ENCODE results near the gene SLC25A3. TPM values are rescaled to one million over a fixed set of nuclear protein-coding genes. Genes with fewer than 3 reads are reported as not detected.
A peak's percentile ranks its signal among the peaks of the same experiment; 100 is the strongest.
"Not testable (repeated sequence)": the region's sequence is repeated elsewhere in the genome, so short reads cannot be mapped to it uniquely, and the experiment has no call there.

SLC25A3 gene
- 666 TPM for total RNA-seq

DNA sequence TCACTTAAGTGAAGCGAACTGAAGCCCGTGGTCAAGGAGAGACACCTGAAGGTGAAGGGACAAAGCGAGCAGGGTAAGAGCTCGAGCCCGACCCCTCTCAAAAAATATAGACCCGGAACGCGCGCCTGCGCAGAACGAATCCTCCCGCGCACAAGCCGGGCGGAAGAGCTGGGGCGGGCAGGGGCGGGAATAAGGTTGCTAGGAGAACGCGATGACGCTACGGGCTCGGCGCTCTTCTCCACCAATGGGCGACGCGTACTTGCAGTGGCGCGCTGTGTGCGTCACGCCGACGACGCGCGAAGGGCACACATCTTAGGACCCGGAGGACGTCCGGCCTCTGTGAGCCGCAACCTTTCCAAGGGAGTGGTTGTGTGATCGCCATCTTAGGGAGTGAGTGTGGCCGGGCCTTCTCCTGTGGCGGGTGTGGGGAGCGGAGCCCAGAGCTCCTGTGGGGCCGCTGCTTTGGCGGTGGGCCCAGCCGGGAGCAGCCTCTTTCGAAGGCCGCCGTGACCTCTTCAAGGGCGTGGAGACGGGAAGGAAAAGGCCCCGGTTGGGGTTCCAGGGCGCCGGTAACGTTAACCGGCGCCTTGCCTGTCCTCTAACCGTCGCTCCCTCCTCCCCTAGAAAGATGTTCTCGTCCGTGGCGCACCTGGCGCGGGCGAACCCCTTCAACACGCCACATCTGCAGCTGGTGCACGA lies at the start of gene SLC25A3:
Gene SLC25A3 (plus strand): TSS at position 336 of the 699 bp plus-strand sequence. CDS start 293 bp downstream, at position 629.
- Histone ChIP-seq H3K27me3 (ENCODE audit: control insufficient read depth in 3 of 3, insufficient read depth in 3 of 3, low read length in 3 of 3) (no peaks in the 10 kb centered on the region), H3K27ac (ENCODE audit: low read depth, low read length) (peak within 1 kb of the TSS; percentile 98), H3K4me1 (ENCODE audit: control insufficient read depth in 3 of 3, insufficient read depth in 3 of 3, low read length in 3 of 3) (peaks cover 12 to 16% (median 13%) of the 10 kb centered on the region in 3 donors), H3K4me3 (ENCODE audit: low read length in 3 of 3) (peak within 1 kb of the TSS; percentile 92 to 99 (median 98)), H3K9ac (ENCODE audit: low read depth in 1 of 3, low read length in 3 of 3) (peak within 1 kb of the TSS; percentile 99 to 100 (median 100)), H3K36me3 (ENCODE audit: control insufficient read depth in 3 of 3, insufficient read depth in 3 of 3, low read length in 3 of 3) (peaks cover 21 to 25% (median 25%) of the 10 kb centered on the region in 3 donors), H3K9me3 (ENCODE audit: control insufficient read depth in 3 of 3, low read length in 3 of 3) (no peaks in the 10 kb centered on the region)

DNA sequence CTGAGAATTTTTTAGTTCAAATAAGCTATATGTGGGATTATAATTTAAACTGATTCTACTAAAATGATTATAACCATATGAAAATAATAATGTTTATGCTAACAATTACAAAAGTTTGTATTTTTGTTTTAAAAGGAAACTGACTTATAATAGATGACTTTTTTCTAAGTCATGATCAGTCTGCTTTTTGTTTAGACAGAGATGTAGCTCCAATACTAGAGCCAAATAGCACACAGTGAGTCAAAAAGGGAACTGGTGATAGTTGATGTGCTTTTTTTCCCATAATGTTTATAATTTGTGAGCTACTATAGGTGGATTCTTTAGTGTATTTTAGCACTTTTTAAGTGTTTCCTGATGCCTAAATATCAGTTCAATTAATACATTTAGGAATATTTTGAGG lies 49.8 kb upstream of the SLC25A3 start:
- peaks cover 0 to 15% (median 7%) of the 10 kb centered on the region in 3 donors for H3K36me3 ChIP-seq (ENCODE audit: control insufficient read depth in 3 of 3, insufficient read depth in 3 of 3, low read length in 3 of 3)
- H3K9ac ChIP-seq (ENCODE audit: low read depth in 1 of 3, low read length in 3 of 3) = no peak overlapping the region
- H3K9me3 ChIP-seq (ENCODE audit: control insufficient read depth in 3 of 3, low read length in 3 of 3) = no peaks in the 10 kb centered on the region
- H3K27me3 ChIP-seq (ENCODE audit: control insufficient read depth in 3 of 3, insufficient read depth in 3 of 3, low read length in 3 of 3) = no peaks in the 10 kb centered on the region
- H3K4me3 ChIP-seq (ENCODE audit: low read length in 3 of 3) = no peak overlapping the region
- H3K27ac ChIP-seq (ENCODE audit: low read depth, low read length) = no peak overlapping the region
- no peaks in the 10 kb centered on the region for H3K4me1 ChIP-seq (ENCODE audit: control insufficient read depth in 3 of 3, insufficient read depth in 3 of 3, low read length in 3 of 3)

DNA sequence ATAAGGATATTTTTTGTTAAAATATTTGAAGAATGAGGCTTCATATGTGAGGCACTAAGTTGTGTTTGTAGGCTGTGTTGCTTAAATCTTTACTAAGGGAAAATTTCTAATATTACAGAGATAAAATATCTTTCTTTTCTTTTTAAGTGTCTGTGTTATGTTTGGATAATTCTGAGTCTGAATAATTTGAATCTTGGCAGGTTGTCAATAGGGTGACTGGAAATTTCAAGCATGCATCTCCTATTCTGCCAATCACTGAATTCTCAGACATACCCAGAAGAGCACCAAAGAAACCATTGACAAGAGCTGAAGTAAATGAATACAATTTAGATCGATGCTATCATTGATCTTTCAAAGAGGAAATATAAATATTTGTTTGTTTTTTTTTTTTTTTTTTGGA lies 48.7 kb upstream of the SLC25A3 start:
- Histone ChIP-seq H3K4me1 (ENCODE audit: control insufficient read depth in 3 of 3, insufficient read depth in 3 of 3, low read length in 3 of 3) (no peaks in the 10 kb centered on the region), H3K4me3 (ENCODE audit: low read length in 3 of 3) (no peak overlapping the region), H3K9me3 (ENCODE audit: control insufficient read depth in 3 of 3, low read length in 3 of 3) (no peaks in the 10 kb centered on the region), H3K36me3 (ENCODE audit: control insufficient read depth in 3 of 3, insufficient read depth in 3 of 3, low read length in 3 of 3) (peaks cover 0 to 15% (median 8%) of the 10 kb centered on the region in 3 donors), H3K27ac (ENCODE audit: low read depth, low read length) (no peak overlapping the region), H3K27me3 (ENCODE audit: control insufficient read depth in 3 of 3, insufficient read depth in 3 of 3, low read length in 3 of 3) (no peaks in the 10 kb centered on the region), H3K9ac (ENCODE audit: low read depth in 1 of 3, low read length in 3 of 3) (no peak overlapping the region)

DNA sequence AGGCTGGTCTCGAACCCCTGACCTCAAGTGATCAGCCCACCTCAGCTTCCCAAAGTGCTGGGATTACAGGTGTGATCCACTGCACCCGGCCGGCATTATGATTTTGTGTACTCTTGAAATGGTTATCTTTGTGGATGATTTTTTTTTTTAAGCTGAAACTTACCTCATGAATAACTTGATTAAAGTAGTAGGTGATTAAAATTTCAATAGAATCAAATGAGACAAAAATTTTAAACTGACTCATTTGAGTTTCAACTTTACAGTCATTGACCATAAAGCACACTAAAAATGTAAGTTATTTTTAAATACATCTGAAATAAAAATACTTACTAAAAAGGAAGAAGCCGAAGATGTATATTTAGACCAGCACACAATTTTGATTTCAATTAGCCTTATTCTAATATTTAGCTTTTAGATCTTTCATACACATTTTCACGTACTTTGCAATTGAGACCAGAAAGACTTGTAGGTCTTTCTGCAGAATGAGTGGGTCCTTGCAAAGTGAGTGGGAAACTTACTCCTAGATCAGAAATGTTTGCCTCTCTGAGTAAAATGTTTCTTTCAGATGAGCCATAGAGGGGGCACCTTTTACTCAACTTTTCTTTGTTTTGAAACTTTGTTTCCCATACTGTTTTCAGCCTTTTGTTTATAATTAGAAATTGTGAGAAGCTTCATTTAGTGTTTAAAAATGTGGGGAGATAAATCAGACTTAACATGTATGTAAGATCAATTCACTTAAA lies 43.9 kb upstream of the SLC25A3 start:
- H3K27me3 ChIP-seq (ENCODE audit: control insufficient read depth in 3 of 3, insufficient read depth in 3 of 3, low read length in 3 of 3) = no peaks in the 10 kb centered on the region
- peaks cover 0 to 19% (median 13%) of the 10 kb centered on the region in 3 donors for H3K36me3 ChIP-seq (ENCODE audit: control insufficient read depth in 3 of 3, insufficient read depth in 3 of 3, low read length in 3 of 3)
- no peaks in the 10 kb centered on the region for H3K4me1 ChIP-seq (ENCODE audit: control insufficient read depth in 3 of 3, insufficient read depth in 3 of 3, low read length in 3 of 3)

DNA sequence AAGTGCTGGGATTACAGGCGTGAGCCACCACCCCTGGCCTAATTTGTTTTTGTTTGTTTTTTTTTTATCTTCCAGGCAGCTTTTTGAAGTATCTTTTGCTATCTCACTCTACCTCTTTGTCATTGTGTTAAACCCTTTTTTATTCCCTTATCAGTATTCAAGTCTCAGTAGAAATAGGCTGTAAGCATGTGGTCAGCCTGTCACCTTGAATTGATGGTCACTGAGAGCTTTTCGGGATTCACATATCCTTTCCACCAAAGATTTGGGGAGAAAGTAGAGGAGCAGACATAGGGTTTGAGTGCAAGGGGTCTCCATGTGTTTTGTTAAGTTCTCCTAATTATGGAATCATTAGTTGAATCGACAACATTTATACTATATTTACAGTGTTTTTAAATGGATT lies 41.7 kb upstream of the SLC25A3 start:
- no peak overlapping the region for H3K27ac ChIP-seq (ENCODE audit: low read depth, low read length)
- no peaks in the 10 kb centered on the region for H3K9me3 ChIP-seq (ENCODE audit: control insufficient read depth in 3 of 3, low read length in 3 of 3)
- no peaks in the 10 kb centered on the region for H3K27me3 ChIP-seq (ENCODE audit: control insufficient read depth in 3 of 3, insufficient read depth in 3 of 3, low read length in 3 of 3)
- H3K4me3 ChIP-seq (ENCODE audit: low read length in 3 of 3) = no peak overlapping the region
- no peak overlapping the region for H3K9ac ChIP-seq (ENCODE audit: low read depth in 1 of 3, low read length in 3 of 3)
- H3K4me1 ChIP-seq (ENCODE audit: control insufficient read depth in 3 of 3, insufficient read depth in 3 of 3, low read length in 3 of 3) = no peaks in the 10 kb centered on the region
- peaks cover 0 to 16% (median 10%) of the 10 kb centered on the region in 3 donors for H3K36me3 ChIP-seq (ENCODE audit: control insufficient read depth in 3 of 3, insufficient read depth in 3 of 3, low read length in 3 of 3)

More for the DNA sequence above, 43.9 kb upstream of the SLC25A3 start:
- no peak overlapping the region for H3K9ac ChIP-seq (ENCODE audit: low read depth in 1 of 3, low read length in 3 of 3)
- H3K4me3 ChIP-seq (ENCODE audit: low read length in 3 of 3) = no peak overlapping the region
- H3K27ac ChIP-seq (ENCODE audit: low read depth, low read length) = no peak overlapping the region
- no peaks in the 10 kb centered on the region for H3K9me3 ChIP-seq (ENCODE audit: control insufficient read depth in 3 of 3, low read length in 3 of 3)

DNA sequence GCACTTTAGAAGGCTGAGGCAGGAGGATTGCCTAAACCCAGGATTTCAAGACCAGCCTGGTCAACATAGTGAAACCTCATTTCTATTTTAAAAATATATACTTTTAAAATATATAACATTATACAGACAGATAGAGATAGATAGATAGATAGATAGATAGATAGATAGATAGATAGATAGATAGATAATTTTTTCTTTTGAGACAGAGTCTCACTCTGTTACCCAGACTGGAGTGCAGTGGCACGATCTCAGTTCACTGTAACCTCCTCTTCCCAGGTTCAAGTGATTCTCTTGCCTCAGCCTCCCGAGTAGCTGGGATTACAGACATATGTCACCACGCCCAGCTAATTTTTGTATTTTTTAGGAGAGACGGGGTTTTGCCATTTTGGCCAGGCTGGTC lies 35.4 kb upstream of the SLC25A3 start:
- H3K4me1 ChIP-seq (ENCODE audit: control insufficient read depth in 3 of 3, insufficient read depth in 3 of 3, low read length in 3 of 3); H3K4me3 ChIP-seq (ENCODE audit: low read length in 3 of 3); H3K36me3 ChIP-seq (ENCODE audit: control insufficient read depth in 3 of 3, insufficient read depth in 3 of 3, low read length in 3 of 3); H3K27ac ChIP-seq (ENCODE audit: low read depth, low read length); H3K9ac ChIP-seq (ENCODE audit: low read depth in 1 of 3, low read length in 3 of 3); H3K9me3 ChIP-seq (ENCODE audit: control insufficient read depth in 3 of 3, low read length in 3 of 3); H3K27me3 ChIP-seq (ENCODE audit: control insufficient read depth in 3 of 3, insufficient read depth in 3 of 3, low read length in 3 of 3): not testable (repeated sequence)

DNA sequence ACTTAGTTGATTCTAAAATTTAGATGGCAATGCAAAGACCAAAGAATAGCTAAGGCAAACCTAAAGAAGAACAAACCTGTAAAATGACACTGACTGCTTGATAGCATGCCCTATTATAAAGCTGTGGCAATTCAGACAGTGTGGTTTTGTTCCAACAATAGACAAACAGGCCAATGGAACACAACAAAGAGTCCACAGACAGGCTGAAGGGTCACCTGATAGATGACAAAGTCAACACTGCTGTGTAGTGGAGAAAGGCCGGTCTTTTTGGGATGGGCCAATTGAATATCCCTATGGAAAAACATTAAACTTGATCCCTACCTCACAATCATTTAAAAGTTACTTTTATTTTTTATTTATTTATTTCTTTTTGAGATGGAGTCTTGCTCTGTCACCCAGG lies 33.8 kb upstream of the SLC25A3 start:
- H3K9ac ChIP-seq (ENCODE audit: low read depth in 1 of 3, low read length in 3 of 3) = no peak overlapping the region

DNA sequence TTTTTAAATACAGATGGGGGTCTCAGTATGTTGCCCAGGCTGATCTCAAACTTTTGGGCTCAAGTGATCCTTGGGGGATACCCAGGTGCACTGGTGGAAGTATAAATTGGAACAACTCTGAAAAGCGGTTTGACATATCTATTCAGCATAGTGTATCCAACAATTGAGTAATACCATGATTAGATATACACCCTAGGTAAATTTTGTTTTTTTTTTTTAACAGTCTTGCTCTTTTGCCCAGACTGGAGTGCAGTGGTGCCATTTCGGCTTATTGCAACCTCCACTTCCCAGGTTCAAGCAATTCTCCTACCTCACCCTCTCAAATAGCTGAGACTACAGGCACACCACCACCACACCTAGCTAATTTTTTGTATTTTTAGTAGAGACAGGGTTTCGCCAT lies 31.6 kb upstream of the SLC25A3 start:
- Histone ChIP-seq H3K9me3 (ENCODE audit: control insufficient read depth in 3 of 3, low read length in 3 of 3) (no peaks in the 10 kb centered on the region), H3K27me3 (ENCODE audit: control insufficient read depth in 3 of 3, insufficient read depth in 3 of 3, low read length in 3 of 3) (no peaks in the 10 kb centered on the region), H3K4me1 (ENCODE audit: control insufficient read depth in 3 of 3, insufficient read depth in 3 of 3, low read length in 3 of 3) (no peaks in the 10 kb centered on the region), H3K27ac (ENCODE audit: low read depth, low read length) (no peak overlapping the region), H3K4me3 (ENCODE audit: low read length in 3 of 3) (no peak overlapping the region), H3K9ac (ENCODE audit: low read depth in 1 of 3, low read length in 3 of 3) (no peak overlapping the region), H3K36me3 (ENCODE audit: control insufficient read depth in 3 of 3, insufficient read depth in 3 of 3, low read length in 3 of 3) (no peaks in the 10 kb centered on the region)

More for the DNA sequence above, 33.8 kb upstream of the SLC25A3 start:
- H3K4me3 ChIP-seq (ENCODE audit: low read length in 3 of 3) = no peak overlapping the region
- no peak overlapping the region for H3K27ac ChIP-seq (ENCODE audit: low read depth, low read length)
- no peaks in the 10 kb centered on the region for H3K9me3 ChIP-seq (ENCODE audit: control insufficient read depth in 3 of 3, low read length in 3 of 3)
- H3K4me1 ChIP-seq (ENCODE audit: control insufficient read depth in 3 of 3, insufficient read depth in 3 of 3, low read length in 3 of 3) = no peaks in the 10 kb centered on the region
- no peaks in the 10 kb centered on the region for H3K36me3 ChIP-seq (ENCODE audit: control insufficient read depth in 3 of 3, insufficient read depth in 3 of 3, low read length in 3 of 3)
- H3K27me3 ChIP-seq (ENCODE audit: control insufficient read depth in 3 of 3, insufficient read depth in 3 of 3, low read length in 3 of 3) = no peaks in the 10 kb centered on the region

DNA sequence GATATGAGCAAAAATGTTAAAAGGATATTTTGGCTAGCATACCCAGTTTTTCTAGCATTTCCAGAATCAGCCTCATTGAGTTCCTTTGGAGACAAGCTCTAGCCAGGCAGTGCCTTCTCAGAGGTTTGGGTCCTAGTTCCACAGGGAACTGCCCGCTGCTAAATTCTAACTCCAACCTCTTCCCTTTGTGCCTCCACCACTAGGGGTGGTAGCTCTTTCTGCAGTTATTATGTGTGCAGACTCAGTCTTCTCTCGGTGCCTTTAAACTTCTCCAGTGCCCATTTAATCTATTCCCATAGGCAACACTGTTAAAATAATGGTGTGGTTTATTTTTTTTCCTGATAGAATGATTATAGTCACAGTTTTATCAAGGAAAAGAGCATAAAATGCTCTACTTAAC lies 21.5 kb upstream of the SLC25A3 start:
- no peak overlapping the region for H3K9ac ChIP-seq (ENCODE audit: low read depth in 1 of 3, low read length in 3 of 3)
- H3K4me3 ChIP-seq (ENCODE audit: low read length in 3 of 3) = no peak overlapping the region
- H3K27me3 ChIP-seq (ENCODE audit: control insufficient read depth in 3 of 3, insufficient read depth in 3 of 3, low read length in 3 of 3) = no peaks in the 10 kb centered on the region
- H3K4me1 ChIP-seq (ENCODE audit: control insufficient read depth in 3 of 3, insufficient read depth in 3 of 3, low read length in 3 of 3) = no peaks in the 10 kb centered on the region
- H3K9me3 ChIP-seq (ENCODE audit: control insufficient read depth in 3 of 3, low read length in 3 of 3) = no peaks in the 10 kb centered on the region
- no peak overlapping the region for H3K27ac ChIP-seq (ENCODE audit: low read depth, low read length)
- H3K36me3 ChIP-seq (ENCODE audit: control insufficient read depth in 3 of 3, insufficient read depth in 3 of 3, low read length in 3 of 3) = no peaks in the 10 kb centered on the region

DNA sequence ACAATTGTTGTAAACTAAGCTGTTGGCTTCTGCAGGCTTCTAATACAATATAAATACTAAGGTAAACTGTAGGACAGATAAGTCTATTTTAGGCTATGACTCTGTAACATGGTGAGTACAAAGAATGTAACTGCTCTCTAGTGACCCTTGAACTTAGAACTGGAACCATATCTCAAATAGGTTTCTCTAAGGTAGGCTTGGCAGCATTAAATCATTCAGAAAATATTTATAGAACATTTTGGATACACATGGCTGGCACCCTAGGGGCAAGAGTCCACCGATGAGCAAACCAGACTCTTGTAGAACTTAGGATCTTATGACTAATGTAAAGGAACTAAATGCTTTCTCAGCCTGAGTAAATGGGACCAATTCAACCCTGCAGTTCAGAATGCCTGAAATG lies 19.4 kb upstream of the SLC25A3 start:
- no peaks in the 10 kb centered on the region for H3K9me3 ChIP-seq (ENCODE audit: control insufficient read depth in 3 of 3, low read length in 3 of 3)

More for the DNA sequence above, 19.4 kb upstream of the SLC25A3 start:
- H3K27me3 ChIP-seq (ENCODE audit: control insufficient read depth in 3 of 3, insufficient read depth in 3 of 3, low read length in 3 of 3) = no peaks in the 10 kb centered on the region
- H3K4me3 ChIP-seq (ENCODE audit: low read length in 3 of 3) = no peak overlapping the region
- no peaks in the 10 kb centered on the region for H3K36me3 ChIP-seq (ENCODE audit: control insufficient read depth in 3 of 3, insufficient read depth in 3 of 3, low read length in 3 of 3)
- H3K4me1 ChIP-seq (ENCODE audit: control insufficient read depth in 3 of 3, insufficient read depth in 3 of 3, low read length in 3 of 3) = no peaks in the 10 kb centered on the region
- no peak overlapping the region for H3K9ac ChIP-seq (ENCODE audit: low read depth in 1 of 3, low read length in 3 of 3)
- no peak overlapping the region for H3K27ac ChIP-seq (ENCODE audit: low read depth, low read length)

Data from skeletal muscle tissue (tissue), 4 donors.